Lower leg skin (tissue), 3 donors: ENCODE data around the gene LCLAT1.

Experiments used
- POLR2A ChIP-seq, 2 donors: fragments of 450-650 bp; IDR thresholded peaks; one replicate each; pipeline ENCODE4 v1.6.1; 2016 to 2017; ENCODE audit warnings: antibody characterized with exemption in 2 of 2, mild to moderate bottlenecking in 1 of 2, moderate library complexity in 1 of 2
- TF ChIP-seq, protein P1 (sequence below), 3 donors: fragments of 450-650 bp; IDR thresholded peaks; one replicate each; pipeline ENCODE4 v1.5.1; 2016; ENCODE audit warnings: antibody characterized with exemption in 3 of 3, mild to moderate bottlenecking in 3 of 3, moderate library complexity in 2 of 3

DNA sequence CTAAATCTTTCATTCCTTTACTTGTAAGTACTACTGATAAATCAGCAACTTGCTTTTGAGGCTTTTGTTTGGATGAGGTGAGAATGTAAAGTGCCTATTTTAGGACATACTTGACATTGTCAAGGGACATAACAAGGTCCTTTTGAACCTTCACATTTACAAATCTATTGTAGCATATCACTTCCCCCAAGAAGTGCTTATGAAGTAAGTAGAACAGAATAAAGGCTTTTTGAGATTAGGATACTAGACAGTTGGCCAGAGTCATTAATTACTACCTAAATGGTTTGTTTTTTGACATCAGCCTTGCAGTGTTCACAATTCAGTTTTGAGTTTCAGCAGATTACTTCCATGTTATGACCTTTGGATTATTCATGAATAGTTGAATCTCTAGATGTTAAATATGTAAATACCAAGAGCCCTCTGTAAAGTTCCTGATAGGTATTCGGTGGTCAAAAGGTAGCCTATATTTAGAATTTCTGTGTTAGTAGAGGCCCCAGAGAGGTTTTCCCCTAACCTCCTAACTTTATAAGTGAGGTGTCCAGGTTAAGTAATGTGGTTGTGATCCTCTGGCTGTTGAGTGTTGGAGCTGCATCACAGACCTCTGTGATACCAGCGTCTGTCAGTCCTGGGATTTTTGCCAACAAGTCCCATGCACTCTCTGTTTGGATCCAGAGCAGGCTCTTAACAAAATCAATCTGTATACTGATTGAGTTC, 67.2 kb downstream of the LCLAT1 start:
- TF ChIP-seq POLR2A (IDR thresholded peaks at IDR 0.05): no peak
- TF ChIP-seq, protein P1, sequence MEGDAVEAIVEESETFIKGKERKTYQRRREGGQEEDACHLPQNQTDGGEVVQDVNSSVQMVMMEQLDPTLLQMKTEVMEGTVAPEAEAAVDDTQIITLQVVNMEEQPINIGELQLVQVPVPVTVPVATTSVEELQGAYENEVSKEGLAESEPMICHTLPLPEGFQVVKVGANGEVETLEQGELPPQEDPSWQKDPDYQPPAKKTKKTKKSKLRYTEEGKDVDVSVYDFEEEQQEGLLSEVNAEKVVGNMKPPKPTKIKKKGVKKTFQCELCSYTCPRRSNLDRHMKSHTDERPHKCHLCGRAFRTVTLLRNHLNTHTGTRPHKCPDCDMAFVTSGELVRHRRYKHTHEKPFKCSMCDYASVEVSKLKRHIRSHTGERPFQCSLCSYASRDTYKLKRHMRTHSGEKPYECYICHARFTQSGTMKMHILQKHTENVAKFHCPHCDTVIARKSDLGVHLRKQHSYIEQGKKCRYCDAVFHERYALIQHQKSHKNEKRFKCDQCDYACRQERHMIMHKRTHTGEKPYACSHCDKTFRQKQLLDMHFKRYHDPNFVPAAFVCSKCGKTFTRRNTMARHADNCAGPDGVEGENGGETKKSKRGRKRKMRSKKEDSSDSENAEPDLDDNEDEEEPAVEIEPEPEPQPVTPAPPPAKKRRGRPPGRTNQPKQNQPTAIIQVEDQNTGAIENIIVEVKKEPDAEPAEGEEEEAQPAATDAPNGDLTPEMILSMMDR (IDR thresholded peaks at IDR 0.05): no peak
